ENCODE measurements around the gene JAKMIP3.
A peak's percentile ranks its signal among the peaks of the same experiment; 100 is the strongest.
"Not testable (repeated sequence)": the region's sequence is repeated elsewhere in the genome, so short reads cannot be mapped to it uniquely, and the experiment has no call there.

Gene JAKMIP3

GRCh38 chr10:132066812-132067211, 1.1 kb downstream of the JAKMIP3 start:
- no peak for DNase-seq

- no peak for DNase-seq
Measured at GRCh38 chr10:132068431-132069121, 2.8 kb downstream of the JAKMIP3 start.

GRCh38 chr10:132069122-132069848, 3.5 kb downstream of the JAKMIP3 start:
- DNase-seq = no peak

DNA sequence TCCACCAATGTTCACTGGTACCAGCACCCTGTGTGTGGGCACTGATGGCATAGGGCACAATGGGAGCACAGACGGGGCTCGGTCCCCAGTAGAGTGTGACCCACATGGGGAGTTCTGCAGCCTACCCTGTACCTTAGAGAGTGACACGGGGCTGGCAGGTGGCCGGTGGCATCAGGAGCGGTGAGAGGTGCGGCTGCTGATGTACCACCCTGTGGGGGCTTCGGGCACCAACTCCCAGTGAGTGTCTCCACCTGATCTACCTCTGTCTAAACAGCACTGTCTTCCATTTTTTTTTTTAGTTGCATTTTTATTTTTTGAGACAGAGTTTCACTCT, 4.1 kb downstream of the JAKMIP3 start:
- no peak for DNase-seq

GRCh38 chr10:132070724-132071123, 5.0 kb downstream of the JAKMIP3 start:
- no peak for DNase-seq

GRCh38 chr10:132071667-132072066, 5.9 kb downstream of the JAKMIP3 start:
- no peak for DNase-seq

DNA sequence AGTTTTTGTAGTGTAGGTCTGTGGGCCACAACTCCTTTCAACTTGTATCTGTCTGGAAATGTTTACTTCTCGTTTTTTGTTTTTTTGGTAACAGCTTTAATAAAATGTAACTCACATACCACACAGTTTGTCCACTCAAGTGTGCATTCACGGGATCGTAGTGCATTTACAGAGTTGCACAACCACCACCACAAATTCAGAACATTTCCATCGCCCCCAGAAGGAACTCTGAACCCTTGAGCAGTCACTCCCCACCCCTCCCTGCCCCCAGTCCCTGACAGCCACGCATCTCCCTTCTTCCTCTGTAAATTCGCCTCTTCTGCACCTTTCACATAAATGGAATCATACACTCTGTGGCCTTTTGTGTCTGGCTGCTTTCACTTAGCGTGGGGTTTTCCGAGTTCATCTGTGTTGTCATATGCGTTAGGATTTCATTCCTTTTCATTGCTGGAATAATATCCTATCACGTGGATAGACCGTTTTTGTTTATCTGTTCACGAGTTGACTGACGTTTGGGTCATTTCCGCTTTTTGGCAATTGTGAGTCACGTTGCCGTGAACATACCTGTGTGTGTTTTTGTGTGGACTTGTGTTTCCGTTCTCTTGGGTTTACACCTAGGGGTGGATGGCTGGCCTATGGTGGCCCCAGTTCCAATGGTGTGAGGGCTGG, 10.3 kb downstream of the JAKMIP3 start:
- no peak for DNase-seq

GRCh38 chr10:132076578-132077081, 10.9 kb downstream of the JAKMIP3 start:
- no peak for DNase-seq

DNA sequence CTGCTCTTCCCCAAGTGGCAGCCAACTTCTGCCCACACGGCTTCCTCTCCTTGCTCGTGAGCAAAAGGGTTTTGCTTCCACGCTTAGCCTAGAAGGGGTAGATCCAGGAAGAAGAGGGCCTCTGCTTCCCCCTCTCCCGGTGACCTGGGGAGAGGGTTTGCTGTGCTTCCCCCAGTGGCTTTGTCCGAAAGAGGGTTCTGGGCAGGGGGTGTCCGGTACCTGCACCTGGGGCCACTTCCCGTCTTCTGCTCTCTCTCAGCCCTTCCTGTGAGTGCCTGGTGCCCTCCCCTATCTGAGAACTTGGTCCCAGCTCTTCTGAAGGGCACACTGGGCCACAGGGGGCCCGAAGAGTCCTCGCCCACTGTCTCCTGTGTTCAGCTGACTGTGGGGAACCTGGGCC, 11.3 kb downstream of the JAKMIP3 start:
- no peak for DNase-seq

GRCh38 chr10:132078746-132079345, 13.1 kb downstream of the JAKMIP3 start:
- DNase-seq = no peak

- not testable (repeated sequence) for DNase-seq
Measured at GRCh38 chr10:132084384-132084783, 18.6 kb downstream of the JAKMIP3 start.

- not testable (repeated sequence) for DNase-seq
Measured at GRCh38 chr10:132093236-132093635, 27.5 kb downstream of the JAKMIP3 start.

DNA sequence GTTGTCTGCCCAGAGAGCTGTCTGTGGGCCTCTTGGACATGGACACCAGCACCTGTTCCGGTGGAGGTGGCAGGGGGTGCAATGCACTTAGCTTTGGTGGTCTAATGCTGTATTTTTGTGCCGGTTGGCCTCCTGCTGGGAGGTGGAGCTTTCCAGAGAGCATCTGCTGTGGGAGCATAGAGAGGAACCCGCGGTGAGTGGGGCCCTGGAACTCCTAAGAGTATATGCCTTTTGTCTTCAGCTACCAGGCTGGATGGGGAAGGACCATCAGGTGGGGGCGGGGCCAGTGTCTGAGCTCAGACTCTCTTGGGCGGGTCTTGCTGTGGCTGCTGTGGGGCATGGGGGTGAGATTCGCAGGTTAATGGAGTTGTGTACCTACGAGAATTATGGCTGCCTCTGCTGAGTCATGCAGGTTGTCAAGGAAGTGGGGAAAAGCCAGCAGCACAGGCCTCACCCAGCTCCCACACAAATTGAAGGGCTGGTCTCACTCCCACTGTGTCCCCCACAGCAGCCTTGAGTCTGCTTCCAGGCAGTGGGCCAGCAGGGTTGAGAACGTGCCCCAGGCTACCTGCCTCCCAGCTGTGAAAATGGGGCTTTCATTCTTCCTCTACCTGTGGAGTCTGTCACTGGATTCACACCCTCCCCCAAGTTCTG, 29.0 kb downstream of the JAKMIP3 start:
- DNase-seq = peak; percentile 6

DNA sequence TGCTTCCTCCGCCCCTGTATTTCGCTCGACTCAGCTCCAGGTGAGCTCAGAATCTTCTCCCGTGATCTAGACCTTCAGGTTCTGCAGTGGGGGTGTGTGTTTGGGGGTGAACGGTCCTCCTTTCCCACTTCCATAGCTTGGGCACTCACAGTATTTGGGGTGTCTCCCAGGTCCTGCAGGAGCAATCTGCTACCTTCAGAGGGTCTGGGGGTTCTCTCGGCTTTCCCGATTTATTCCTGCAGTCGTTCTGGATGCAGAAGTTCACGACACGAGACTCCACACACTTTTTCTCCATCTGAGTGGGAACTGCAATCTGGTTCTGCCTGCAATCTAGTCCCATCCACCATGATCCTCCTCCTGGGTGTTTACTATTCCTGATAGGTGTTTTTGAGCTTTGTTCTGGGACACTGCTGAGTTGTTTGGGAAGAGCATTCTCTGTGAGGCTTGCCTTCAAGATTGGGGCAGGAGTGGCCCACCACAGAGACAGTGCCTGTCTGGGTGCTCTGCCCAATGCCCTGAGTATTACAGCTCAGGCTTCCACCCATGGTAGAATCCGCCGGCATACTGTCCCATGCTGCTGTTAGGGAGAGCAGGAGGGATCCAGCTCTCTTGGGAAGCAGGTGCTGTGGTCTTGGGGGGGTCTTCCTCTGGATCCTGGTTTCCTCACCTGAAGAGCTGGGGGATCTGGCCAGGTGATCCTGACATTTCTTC, 29.8 kb downstream of the JAKMIP3 start:
- DNase-seq = no peak

GRCh38 chr10:132096223-132096622, 30.5 kb downstream of the JAKMIP3 start:
- DNase-seq = peak; percentile 26

DNA sequence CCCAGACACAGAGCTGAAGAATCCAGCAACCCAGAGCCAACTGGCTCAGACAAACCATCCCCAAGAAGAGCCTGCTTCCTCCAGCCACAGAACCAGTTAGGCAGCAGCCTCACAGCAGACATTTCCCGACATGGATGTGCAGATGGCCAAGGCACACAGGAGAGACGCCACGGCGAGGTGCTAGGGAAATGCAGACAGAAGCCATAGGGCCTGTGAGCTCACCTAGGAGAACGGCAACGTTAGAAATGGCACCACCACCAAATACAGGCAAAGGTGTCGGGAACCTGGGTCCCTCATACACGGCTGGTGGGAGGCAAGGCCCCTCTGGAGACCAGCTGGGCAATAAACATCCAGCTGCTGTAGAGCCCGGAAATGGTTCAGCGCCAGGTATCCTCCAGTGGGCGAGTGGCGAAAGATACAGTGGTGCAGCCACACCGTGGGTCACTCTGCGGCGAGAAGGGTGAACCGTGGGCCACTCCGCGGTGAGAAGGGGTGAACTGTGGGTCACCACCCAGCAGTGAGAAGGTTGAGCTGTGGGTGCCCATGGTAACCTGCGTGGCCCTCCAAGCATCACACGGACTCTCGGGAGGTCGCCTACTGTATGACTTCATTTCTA, 31.2 kb downstream of the JAKMIP3 start:
- no peak for DNase-seq

DNA sequence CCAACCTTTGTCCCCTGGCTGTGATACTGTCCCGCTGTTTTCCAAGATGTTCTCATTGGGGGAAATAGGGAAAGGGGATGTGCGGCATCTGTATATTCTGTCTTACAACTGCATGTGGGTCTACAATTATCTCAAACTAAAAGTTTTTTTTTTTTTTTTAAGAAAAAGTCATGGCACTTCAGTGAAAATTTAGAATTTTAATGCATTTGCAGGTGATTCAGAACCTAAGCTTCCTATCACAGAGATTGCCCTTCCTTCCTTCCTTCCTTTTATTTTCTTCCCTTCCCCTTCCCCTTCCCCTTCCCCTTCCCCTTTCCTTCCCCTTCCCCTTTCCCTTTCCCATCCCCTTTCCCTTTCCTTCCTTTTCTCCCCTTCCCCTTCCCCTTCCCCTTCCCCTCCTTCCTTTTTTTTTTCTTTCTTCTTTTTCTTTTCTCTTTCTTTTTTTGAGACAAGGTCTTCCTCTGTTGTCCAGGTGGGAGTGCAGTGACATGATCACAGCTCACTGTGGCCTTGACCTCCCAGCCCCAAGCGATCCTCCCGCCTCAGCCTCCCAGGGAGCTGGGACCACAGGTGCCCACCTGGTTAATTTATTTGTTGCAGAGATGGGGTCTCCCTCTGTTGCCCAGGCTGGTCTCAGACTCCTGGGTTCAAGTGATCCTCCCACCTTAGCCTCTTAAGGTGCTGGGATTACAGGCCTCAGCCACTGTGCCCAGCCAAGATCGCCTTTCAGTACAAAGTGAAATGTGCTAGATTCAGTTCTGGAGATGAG, 32.0 kb downstream of the JAKMIP3 start:
- no peak for DNase-seq

- no peak for DNase-seq
Measured at GRCh38 chr10:132098539-132099388, 33.0 kb downstream of the JAKMIP3 start.

DNA sequence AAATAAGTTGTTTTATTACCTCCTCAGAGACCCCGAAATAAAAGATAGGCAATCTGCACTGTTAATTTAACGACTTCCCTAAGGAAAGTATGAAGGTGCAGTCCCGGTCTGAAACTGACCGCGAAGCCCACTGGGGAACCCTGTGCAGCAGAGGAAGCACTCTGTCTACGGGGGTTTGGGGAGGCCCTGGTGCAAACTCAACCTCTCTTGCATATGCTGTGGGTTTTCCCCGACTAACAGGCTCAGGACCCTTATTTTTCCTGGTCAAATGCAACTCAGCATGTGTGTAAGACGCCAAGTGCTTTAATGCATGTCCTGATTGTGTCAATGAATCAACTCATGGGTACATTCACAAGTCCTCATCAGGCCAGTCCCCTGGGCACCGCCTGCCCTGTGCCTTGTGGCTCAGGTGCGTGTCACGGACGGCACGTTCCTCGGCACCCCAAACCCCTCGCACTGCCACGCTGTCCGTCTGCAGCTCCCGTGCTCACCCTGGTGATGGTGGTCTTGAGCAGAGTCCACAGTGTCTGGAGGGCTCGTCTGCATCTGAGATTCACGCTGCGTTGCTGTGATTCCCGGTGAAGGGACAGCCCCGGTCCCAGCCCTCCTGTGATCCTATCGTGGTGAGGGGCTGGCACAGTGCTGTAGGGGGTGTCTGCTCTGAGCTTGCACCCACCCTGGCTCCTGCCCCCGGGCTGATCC, 33.8 kb downstream of the JAKMIP3 start:
- no peak for DNase-seq

Data from NCI-H226 (cell line).